ENCODE results near the gene TFB2M.
A peak's percentile ranks its signal among the peaks of the same experiment; 100 is the strongest.
"Not testable (repeated sequence)": the region's sequence is repeated elsewhere in the genome, so short reads cannot be mapped to it uniquely, and the experiment has no call there.

The TFB2M gene

DNA sequence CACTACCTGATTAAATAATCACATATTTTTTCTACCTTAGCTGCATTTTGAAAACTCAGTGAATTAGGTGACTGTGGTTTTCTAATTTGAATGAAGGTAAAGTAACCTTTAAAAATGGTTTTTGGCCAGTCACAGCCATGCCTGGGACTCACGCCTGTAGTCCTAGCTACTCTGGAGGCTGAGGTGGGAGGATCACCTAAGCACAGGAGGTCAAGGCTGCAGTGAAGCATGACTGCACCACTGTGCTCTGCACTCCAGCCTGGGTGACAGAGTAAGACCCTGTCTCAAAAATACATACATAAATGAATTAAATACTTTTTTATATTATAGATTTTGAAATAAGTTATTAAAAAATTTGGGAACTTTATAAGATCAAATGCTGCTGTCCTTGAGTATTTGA, 5.9 kb upstream of the TFB2M start:
- Mint-ChIP-seq H3K27ac (no peak overlapping the region), H3K4me1 (peaks cover 39% of the 10 kb centered on the region), H3K9me3 (no peaks in the 10 kb centered on the region), H3K4me3 (no peak overlapping the region), H3K36me3 (peaks cover 8% of the 10 kb centered on the region)
- DNase-seq (ENCODE audit: low spot score in 2 of 2) (no peak), ATAC-seq (no peak)

DNA sequence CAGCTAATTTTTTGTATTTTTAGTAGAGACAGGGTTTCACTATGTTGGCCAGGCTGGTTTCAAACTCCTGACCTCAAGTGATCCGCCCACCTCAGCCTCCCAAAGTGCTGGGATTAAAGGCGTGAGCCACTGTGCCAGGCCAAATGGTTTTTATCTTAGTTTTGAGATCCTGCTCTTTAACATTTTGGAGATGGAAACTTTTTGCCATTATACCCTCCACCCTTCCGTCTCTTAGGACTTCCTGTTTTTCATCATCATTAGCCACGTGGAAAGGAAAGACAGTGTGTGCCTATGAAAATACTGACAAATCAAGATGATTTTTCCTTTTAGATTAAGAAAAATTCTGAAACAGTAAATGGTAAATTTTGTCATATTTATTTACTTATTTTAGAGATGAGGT, 5.2 kb upstream of the TFB2M start:
- Mint-ChIP-seq H3K36me3 (peaks cover 14% of the 10 kb centered on the region), H3K27ac (peak overlapping the region; percentile 87), H3K4me3 (peak overlapping the region; percentile 29), H3K4me1 (peaks cover 38% of the 10 kb centered on the region)
- not testable (repeated sequence) for DNase-seq (ENCODE audit: low spot score in 2 of 2); ATAC-seq; H3K9me3 Mint-ChIP-seq

DNA sequence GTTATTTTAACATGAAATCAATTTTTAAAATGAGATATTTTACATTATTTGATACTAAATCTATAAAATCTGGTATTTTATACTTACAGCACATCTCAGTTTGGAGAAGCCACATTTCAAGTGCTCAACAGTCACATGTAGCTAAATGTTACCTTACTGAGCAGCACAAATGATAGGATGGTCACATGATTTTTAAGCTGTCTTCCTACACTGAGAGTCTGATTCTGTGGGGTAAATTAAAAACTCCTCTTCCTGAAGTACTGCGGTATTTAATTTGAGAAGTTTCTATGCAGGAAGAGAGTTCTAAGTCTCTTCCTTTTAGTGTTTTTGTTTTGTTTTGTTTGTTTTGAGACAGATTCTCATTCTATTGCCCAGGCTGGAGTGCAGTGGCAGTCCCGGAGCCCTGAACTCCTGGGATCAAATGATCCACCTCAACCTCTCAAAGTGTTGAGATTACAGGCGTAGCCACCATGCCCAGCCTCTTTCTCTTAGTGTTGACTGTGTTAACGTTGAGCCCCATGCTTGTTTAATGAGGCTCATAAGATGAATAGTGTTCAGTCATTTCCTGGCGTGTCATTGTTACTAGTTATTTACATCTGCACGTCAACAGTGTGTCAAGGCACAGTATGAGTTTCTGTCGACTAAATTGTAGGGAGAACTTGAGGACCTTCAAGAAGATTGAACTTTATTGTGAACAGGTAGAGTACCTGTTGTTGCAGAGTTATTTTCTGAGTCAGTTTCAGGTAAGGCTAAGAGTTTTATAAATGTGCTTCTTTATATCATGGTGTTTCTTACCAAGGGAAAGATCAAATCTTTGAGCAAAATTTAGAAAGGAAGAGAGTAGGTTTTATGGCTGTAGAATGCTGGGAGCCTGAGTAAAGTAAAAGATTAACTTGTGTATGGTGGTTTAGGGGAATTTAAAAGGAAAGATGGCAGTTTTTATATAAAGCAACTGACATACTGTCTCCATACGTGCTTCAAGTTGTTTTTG, 3.5 kb upstream of the TFB2M start:
- Mint-ChIP-seq H3K36me3 (peaks cover 31% of the 10 kb centered on the region), H3K27ac (peak overlapping the region; percentile 92), H3K4me3 (peak overlapping the region; percentile 65), H3K4me1 (peaks cover 39% of the 10 kb centered on the region), H3K9me3 (no peaks in the 10 kb centered on the region)
- ATAC-seq (peak; percentile 60), DNase-seq (ENCODE audit: low spot score in 2 of 2) (peak in 1 of 2 donors; percentile 54)

DNA sequence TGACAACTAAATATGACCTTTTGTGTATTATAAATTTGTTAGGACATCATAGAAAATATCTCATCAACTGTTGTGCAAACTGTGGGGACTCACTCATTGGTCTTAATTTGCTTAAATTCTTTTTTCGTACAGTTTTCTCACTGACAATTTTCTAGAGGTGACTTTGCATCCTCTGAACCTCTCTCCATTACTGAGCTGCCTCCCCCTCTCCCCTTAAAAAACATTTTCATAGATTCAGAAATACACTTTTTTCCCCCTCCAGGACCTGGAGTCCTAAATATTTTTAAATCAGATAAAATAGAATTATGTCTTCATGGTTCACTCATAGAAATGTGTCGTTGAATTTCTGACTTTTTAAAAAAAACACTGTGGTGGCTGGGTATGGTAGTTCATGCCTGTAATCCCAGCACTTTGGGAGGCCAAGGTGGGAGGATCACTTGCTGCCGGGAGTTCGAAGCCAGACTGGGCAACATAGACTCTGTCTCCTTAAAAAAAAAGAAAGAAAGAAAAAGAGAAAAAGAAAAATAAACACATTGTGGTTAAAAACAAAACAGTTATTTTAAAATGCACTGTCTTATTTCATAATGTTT, 1.7 kb upstream of the TFB2M start:
- no peaks in the 10 kb centered on the region for H3K9me3 Mint-ChIP-seq
- H3K27ac Mint-ChIP-seq, result peak overlapping the region; percentile 95
- DNase-seq (ENCODE audit: low spot score in 2 of 2), result no peak
- peak overlapping the region; percentile 91 for H3K4me3 Mint-ChIP-seq
- ATAC-seq, result no peak
- peaks cover 45% of the 10 kb centered on the region for H3K36me3 Mint-ChIP-seq
- peaks cover 39% of the 10 kb centered on the region for H3K4me1 Mint-ChIP-seq

DNA sequence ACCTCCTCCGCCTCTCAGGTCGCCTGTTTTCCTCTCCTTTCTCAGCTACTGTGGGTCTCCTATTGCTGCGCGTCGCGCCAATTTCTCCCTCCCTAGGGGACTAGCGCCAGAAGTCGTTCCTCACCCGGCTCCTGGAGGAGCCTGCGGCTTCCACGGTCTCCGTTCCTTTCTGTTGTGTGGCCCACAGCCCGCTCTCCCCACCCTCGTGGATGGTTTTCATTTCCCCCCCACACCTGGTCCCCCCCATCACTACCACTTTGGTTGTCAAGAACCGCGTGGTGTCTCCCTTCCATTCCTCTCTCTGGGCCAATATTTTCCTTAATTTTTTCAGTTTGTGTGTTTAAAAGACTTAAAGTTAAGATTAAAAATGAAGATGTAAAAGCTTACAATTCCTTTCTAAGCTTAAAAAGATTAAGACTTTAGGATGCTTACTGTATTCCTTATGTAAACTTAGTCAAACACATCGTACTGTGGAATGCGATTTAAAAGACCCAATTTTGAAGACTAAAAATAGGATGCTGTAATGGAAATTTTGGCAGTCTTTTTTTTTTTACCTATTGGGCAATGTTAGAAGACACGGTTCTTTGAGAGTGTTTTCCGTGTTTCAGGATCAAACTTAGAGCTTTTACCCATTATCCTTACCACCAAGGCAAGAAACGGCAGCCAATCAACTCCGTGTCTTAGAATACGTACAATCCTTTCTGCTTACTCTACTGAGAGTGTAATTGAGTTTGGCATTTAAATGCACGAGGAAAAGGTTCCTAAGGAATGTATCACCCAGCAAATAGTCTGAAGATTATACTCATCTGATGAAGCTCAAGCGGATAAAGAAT, 968 bp upstream of the TFB2M start:
- DNase-seq (ENCODE audit: low spot score in 2 of 2) (no peak), ATAC-seq (peak; percentile 20)
- H3K27ac Mint-ChIP-seq, result peak overlapping the region; percentile 95
- H3K9me3 Mint-ChIP-seq, result no peaks in the 10 kb centered on the region
- peak overlapping the region; percentile 91 for H3K4me3 Mint-ChIP-seq
- H3K36me3 Mint-ChIP-seq, result peaks cover 52% of the 10 kb centered on the region
- peaks cover 39% of the 10 kb centered on the region for H3K4me1 Mint-ChIP-seq

DNA sequence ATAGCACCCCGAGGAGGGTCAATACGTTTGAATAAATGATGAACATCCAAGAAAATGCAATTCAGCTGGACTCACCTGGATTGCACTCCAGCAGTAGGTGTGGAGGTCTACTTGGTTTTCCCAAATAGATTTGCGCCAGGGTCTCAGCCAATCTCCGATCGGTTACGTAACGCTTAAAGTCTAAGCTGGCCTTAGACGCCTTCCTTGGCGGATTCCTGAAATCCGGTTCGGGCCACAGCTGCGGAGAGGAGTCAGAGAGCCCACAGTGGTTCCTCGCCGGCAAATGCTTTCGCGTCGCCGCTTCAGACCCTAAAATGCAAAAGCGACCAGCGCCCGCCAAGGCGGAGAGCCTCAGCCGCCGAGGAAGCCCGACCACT, 322 bp downstream of the TFB2M start:
- H3K27ac Mint-ChIP-seq, result peak overlapping the region; percentile 95
- DNase-seq (ENCODE audit: low spot score in 2 of 2) (no peak), ATAC-seq (no peak)
- peaks cover 33% of the 10 kb centered on the region for H3K4me1 Mint-ChIP-seq
- no peaks in the 10 kb centered on the region for H3K9me3 Mint-ChIP-seq
- H3K36me3 Mint-ChIP-seq, result peaks cover 62% of the 10 kb centered on the region
- peak overlapping the region; percentile 91 for H3K4me3 Mint-ChIP-seq

DNA sequence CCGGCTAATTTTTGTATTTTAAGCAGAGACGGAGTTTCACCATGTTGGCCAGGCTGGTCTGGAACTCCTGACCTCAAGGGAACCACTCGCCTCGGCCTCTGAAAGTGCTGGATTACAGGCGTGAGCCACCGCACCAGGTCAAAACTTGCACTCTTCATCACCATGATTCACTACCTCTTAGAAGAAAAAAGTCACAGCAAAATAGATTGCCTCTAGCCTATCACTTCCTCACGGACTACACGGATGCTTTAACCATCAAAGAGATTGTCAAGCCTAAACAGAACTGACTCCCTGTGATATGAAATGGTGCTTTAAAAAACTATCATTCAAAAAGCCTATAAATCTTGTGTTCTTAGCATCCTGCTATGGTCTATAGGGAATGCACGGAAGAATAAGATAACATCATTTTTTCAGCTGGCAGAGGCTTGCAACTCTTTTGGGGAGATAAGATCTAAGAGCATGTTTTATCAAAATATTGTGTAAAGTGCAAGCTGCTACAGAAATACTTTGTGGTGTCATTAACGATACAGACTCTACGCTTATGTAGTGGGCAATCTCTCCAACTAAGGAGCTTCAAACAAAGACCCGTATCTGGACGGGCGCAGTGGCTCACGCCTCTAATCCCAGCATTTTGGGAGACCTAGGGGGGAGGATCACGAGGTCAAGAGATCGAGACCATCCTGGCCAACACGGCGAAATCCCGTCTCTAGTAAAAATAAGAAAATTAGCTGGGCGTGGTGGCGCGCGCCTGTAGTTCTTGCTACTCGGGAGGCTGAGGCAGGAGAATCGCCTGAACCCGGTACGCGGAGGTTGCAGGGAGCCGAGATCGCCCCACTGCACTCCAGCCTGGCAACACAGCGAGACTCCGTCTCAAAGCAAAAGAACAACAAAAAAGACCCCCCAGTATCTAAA, 966 bp downstream of the TFB2M start:
- DNase-seq (ENCODE audit: low spot score in 2 of 2) (no peak), ATAC-seq (no peak)
- peak overlapping the region; percentile 91 for H3K4me3 Mint-ChIP-seq
- no peaks in the 10 kb centered on the region for H3K9me3 Mint-ChIP-seq
- H3K4me1 Mint-ChIP-seq, result peaks cover 27% of the 10 kb centered on the region
- peaks cover 68% of the 10 kb centered on the region for H3K36me3 Mint-ChIP-seq
- H3K27ac Mint-ChIP-seq, result peak overlapping the region; percentile 95

DNA sequence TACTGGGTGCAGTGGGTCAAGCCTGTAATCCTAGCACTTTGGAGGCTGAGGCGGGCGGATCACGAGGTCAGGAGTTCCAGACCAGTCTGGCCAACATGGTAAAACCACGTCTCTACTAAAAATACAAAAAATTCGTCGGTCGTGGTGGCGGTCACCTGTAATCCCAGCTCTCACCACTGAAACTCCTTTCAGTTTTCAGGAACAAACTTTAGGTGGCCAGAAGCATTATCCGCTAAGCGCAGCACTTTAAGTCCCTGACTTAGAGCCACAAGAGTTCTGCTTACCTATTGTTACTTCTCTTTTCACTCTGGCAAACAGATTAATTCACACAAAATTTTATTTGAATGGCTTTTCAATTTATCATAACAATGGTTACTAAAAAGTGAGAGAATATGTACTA, 5.2 kb downstream of the TFB2M start:
- H3K27ac Mint-ChIP-seq; ATAC-seq; DNase-seq (ENCODE audit: low spot score in 2 of 2); H3K4me3 Mint-ChIP-seq; H3K9me3 Mint-ChIP-seq: not testable (repeated sequence)
- peaks cover 15% of the 10 kb centered on the region for H3K4me1 Mint-ChIP-seq
- H3K36me3 Mint-ChIP-seq, result peaks cover 96% of the 10 kb centered on the region

DNA sequence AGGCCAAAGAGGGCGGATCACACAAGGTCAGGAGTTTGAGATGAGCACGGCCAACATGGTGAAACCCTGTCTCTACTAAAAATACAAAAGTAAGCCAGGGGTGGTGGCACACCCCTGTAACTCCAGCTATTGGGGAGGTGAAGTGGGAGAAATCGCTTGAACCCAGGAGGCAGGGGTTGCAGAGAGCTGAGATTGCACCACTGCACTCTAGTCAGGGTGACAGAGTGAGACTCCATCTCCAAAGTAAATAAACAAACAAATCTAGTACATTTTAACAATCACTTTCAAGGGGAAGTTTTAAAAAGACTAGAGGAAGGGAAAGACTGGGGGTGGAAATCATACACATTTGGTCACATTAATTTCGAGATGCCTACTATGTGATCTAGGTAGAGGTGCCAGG, 6.8 kb downstream of the TFB2M start:
- H3K36me3 Mint-ChIP-seq, result peaks cover 94% of the 10 kb centered on the region
- H3K4me3 Mint-ChIP-seq, result no peak overlapping the region

DNA sequence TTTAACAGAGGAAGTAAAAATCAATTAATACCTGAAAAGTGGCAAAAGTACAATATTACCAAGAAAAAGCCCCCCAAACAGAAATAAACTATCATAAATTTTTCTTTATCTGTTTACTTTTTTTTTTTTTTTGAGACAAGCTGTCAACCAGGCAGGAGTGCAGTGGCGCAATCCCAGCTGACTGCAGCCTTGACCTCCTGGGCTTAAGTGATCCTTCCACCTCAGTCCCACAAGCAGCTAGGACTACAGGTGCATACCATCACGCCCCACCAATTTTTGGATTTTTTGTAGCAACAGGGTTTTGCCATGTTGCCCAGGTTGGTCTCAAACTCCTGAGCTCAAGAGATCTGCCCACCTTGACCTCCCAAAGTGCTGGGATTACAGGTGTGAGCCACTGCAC, 8.0 kb downstream of the TFB2M start:
- Mint-ChIP-seq H3K4me3 (no peak overlapping the region), H3K4me1 (peaks cover 7% of the 10 kb centered on the region), H3K9me3 (no peaks in the 10 kb centered on the region), H3K27ac (peak overlapping the region; percentile 61), H3K36me3 (peaks cover 92% of the 10 kb centered on the region)
- ATAC-seq, result no peak
- DNase-seq (ENCODE audit: low spot score in 2 of 2), result no peak

More for the DNA sequence above, 6.8 kb downstream of the TFB2M start:
- DNase-seq (ENCODE audit: low spot score in 2 of 2), result no peak
- Mint-ChIP-seq H3K4me1 (peaks cover 7% of the 10 kb centered on the region), H3K27ac (peak overlapping the region; percentile 61), H3K9me3 (no peaks in the 10 kb centered on the region)
- ATAC-seq, result no peak

DNA sequence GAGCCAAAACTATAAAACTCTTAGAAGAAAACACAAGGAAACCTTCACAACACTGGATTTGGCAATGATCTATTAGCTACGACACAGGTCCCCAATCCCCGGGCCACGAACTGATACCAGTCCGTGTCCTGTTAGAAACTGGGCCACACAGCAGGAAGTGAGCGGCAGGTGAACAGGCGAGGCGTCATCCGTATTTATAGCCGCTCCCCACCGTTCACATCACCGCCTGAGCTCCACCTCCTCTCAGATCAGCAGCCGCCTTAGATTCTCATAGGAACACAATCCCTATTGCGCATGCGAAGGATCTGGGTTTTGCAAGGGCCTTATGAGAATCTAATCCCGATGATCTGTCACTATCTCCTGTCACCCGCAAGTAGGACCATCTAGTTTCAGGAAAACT, 11.9 kb downstream of the TFB2M start:
- no peaks in the 10 kb centered on the region for H3K9me3 Mint-ChIP-seq
- peaks cover 2% of the 10 kb centered on the region for H3K4me1 Mint-ChIP-seq
- ATAC-seq (no peak), DNase-seq (ENCODE audit: low spot score in 2 of 2) (no peak)
- no peak overlapping the region for H3K27ac Mint-ChIP-seq
- H3K4me3 Mint-ChIP-seq, result no peak overlapping the region
- H3K36me3 Mint-ChIP-seq, result peaks cover 95% of the 10 kb centered on the region

DNA sequence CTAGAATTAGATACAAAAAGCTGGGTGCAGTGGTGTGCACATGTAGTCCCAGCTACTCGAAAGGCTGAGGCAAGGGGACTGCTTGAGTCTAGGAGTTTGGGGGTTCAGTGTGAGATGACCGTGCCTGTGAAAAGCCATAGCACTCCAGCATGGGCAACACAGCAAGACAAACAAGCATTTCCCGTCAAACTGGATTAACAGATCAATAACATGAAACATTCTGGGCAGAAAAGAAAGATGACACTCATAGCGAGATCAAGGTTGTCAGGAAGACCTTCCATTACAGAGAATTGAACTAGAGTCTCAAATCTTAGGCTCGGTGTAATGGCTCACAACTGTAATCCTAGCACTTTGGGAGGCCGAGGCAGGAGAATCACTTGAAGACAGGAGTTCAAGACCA, 14.0 kb downstream of the TFB2M start:
- ATAC-seq (no peak), DNase-seq (ENCODE audit: low spot score in 2 of 2) (no peak)
- peaks cover 96% of the 10 kb centered on the region for H3K36me3 Mint-ChIP-seq
- no peak overlapping the region for H3K4me3 Mint-ChIP-seq
- H3K27ac Mint-ChIP-seq, result no peak overlapping the region
- H3K9me3 Mint-ChIP-seq, result no peaks in the 10 kb centered on the region
- H3K4me1 Mint-ChIP-seq, result no peaks in the 10 kb centered on the region

DNA sequence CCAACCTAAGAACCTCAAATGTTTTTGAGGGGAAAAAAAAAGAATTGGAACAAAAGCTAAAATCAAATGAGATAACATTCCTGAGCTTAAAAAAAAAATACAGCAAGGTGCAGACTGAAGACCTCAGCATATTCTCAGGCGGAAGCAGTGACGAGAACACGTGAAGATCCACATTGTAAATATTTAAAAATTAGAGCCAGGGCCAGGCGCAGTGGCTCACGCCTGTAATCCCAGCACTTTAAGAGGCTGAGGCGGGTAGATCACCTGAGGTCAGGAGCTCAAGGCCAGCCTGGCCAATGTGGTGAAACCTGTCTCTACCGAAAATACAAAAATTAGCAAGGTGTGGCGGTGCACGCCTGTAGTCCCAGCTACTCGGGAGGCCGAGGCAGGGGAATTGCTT, 15.7 kb downstream of the TFB2M start:
- H3K4me3 Mint-ChIP-seq, result no peak overlapping the region
- ATAC-seq, result no peak
- peaks cover 96% of the 10 kb centered on the region for H3K36me3 Mint-ChIP-seq
- no peaks in the 10 kb centered on the region for H3K9me3 Mint-ChIP-seq
- no peak overlapping the region for H3K27ac Mint-ChIP-seq
- no peaks in the 10 kb centered on the region for H3K4me1 Mint-ChIP-seq
- no peak for DNase-seq (ENCODE audit: low spot score in 2 of 2)

DNA sequence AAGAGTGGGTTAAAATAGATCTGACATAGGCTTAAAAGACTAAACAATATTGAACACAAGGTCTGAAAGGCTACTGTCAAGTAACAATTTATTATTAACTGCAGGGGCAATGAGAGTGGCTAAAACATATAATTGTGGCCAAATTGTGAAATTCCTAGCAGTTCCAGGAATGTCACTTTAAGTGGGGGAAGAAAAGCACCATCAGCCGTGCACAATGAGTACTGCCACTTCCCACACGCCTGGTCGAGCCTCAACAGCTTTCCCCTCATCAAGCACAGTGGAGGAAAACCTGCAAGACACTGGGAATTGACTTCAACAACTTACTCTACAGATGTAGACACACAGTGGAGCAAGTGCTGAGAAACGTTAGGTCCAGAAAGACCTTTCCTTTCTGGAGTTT, 16.4 kb downstream of the TFB2M start:
- H3K36me3 Mint-ChIP-seq, result peaks cover 96% of the 10 kb centered on the region
- H3K4me1 Mint-ChIP-seq, result no peaks in the 10 kb centered on the region
- H3K27ac Mint-ChIP-seq, result no peak overlapping the region
- no peaks in the 10 kb centered on the region for H3K9me3 Mint-ChIP-seq
- no peak for DNase-seq (ENCODE audit: low spot score in 2 of 2)
- H3K4me3 Mint-ChIP-seq, result no peak overlapping the region
- ATAC-seq, result no peak

Data from stimulated activated effector memory CD8-positive, alpha-beta T cell treated with anti-CD3 and anti-CD28 coated beads, Interleukin-12 subunit alpha, Interleukin-12 subunit beta, amount 100 ng/mL, for 72 hours (primary cell).